Neural cell (in vitro differentiated cells): ENCODE results near the gene GOLM1. TPM values are rescaled to one million over a fixed set of nuclear protein-coding genes. Genes with fewer than 3 reads are reported as not detected.

ENCODE experiments used
- H2AFZ ChIP-seq: fragments of 200-600, 300-800 bp; sonication (generic), shearing (Covaris generic); 2 replicates; pipeline ENCODE4 v1.6.0; 2014; ENCODE audit warnings: low read depth, mild to moderate bottlenecking, antibody characterized with exemption, low read length, moderate library complexity
- H3F3A ChIP-seq: fragments of 200-600 bp; shearing (Covaris generic); 2 replicates; pipeline ENCODE4 v1.6.1; 2016; ENCODE audit warnings: mild to moderate bottlenecking, moderate library complexity, mixed read lengths, antibody characterized with exemption, low read length; ENCODE audit not compliant: insufficient read depth, poor library complexity, severe bottlenecking
- H3K27ac ChIP-seq: fragments of 200-600, 300-800 bp; sonication (generic), shearing (Covaris generic); 2 replicates; pipeline ENCODE4 v1.5.1; 2014; ENCODE audit warnings: mild to moderate bottlenecking, low read length, moderate library complexity
- H3K27me3 ChIP-seq: fragments of 300-800, 200-600 bp; sonication (generic), shearing (Covaris generic); 2 replicates; pipeline ENCODE4 v1.6.0; 2014; ENCODE audit warnings: mild to moderate bottlenecking, low read depth, low read length, moderate library complexity; ENCODE audit not compliant: insufficient read depth
- H3K36me3 ChIP-seq: fragments of 300-800, 200-600 bp; sonication (generic), shearing (Covaris generic); 2 replicates; pipeline ENCODE4 v1.5.1; 2014; ENCODE audit warnings: mild to moderate bottlenecking, antibody characterized with exemption, low read length, moderate library complexity; ENCODE audit not compliant: insufficient read depth
- H3K4me2 ChIP-seq: fragments of 300-800, 200-600 bp; sonication (generic), shearing (Covaris generic); 2 replicates; pipeline ENCODE4 v1.6.0; 2014; ENCODE audit warnings: mild to moderate bottlenecking, low read length
- H3K4me3 ChIP-seq: fragments of 300-800, 200-600 bp; sonication (generic), shearing (Covaris generic); 2 replicates; pipeline ENCODE4 v1.5.1; 2014; ENCODE audit warnings: mild to moderate bottlenecking, low read length, moderate library complexity
- H3K79me2 ChIP-seq: fragments of 200-600 bp; shearing (Covaris generic); replicated peaks from 2 replicates; pipeline ENCODE4 v1.6.0; 2014; ENCODE audit warnings: mild to moderate bottlenecking, low read length, moderate library complexity; ENCODE audit not compliant: insufficient read depth
- H3K9ac ChIP-seq: fragments of 300-800, 200-600 bp; sonication (generic), shearing (Covaris generic); 2 replicates; pipeline ENCODE4 v1.6.1; 2016; ENCODE audit warnings: mild to moderate bottlenecking, low read length, mixed read lengths
- H3K9me2 ChIP-seq: fragments of 200-600 bp; shearing (Covaris generic); 2 replicates; pipeline ENCODE4 v1.6.1; 2016; ENCODE audit warnings: mild to moderate bottlenecking, low read length, mixed read lengths; ENCODE audit not compliant: insufficient read depth
- H3K9me3 ChIP-seq: fragments of 200-600, 300-800 bp; sonication (generic), shearing (Covaris generic); 2 replicates; pipeline ENCODE4 v1.6.1; 2016; ENCODE audit warnings: mild to moderate bottlenecking, mixed run types, low read length, moderate library complexity, mixed read lengths
- H4K20me1 ChIP-seq: fragments of 200-600 bp; shearing (Covaris generic); 2 replicates; pipeline ENCODE4 v1.6.1; 2016; ENCODE audit warnings: mild to moderate bottlenecking, mixed run types; ENCODE audit not compliant: insufficient read depth
- CTCF ChIP-seq: fragments of 450-650 bp; IDR thresholded peaks from 2 replicates; pipeline ENCODE4 v1.5.1; 2014; ENCODE audit warnings: antibody characterized with exemption, mild to moderate bottlenecking, moderate library complexity; ENCODE audit not compliant: poor library complexity, severe bottlenecking
- EP300 ChIP-seq: fragments of 450-650 bp; conservative IDR thresholded peaks from 2 replicates; pipeline ENCODE4 v1.6.1; 2014; ENCODE audit warnings: antibody characterized with exemption, mild to moderate bottlenecking, moderate library complexity; ENCODE audit not compliant: poor library complexity, severe bottlenecking
- EZH2 ChIP-seq: fragments of 200-600, 300-800 bp; shearing (Covaris generic), sonication (generic); IDR thresholded peaks from 2 replicates; pipeline ENCODE4 v1.6.1; 2014; ENCODE audit warnings: antibody characterized with exemption, low read length, borderline replicate concordance, mild to moderate bottlenecking; ENCODE audit not compliant: insufficient read depth, poor library complexity, severe bottlenecking
- MXI1 ChIP-seq: fragments of 450-650 bp; conservative IDR thresholded peaks from 2 replicates; pipeline ENCODE4 v1.6.1; 2014; ENCODE audit warnings: antibody characterized with exemption, mild to moderate bottlenecking; ENCODE audit not compliant: poor library complexity, severe bottlenecking
- POLR2AphosphoS5 ChIP-seq: IDR thresholded peaks from 2 replicates; pipeline ENCODE4 v1.6.1; 2012
- RAD21 ChIP-seq: fragments of 450-650 bp; conservative IDR thresholded peaks from 2 replicates; pipeline ENCODE4 v1.6.1; 2014; ENCODE audit warnings: antibody characterized with exemption, mild to moderate bottlenecking, moderate library complexity
- REST ChIP-seq: IDR thresholded peaks from 2 replicates; pipeline ENCODE4 v1.6.1; 2012; ENCODE audit warnings: borderline replicate concordance
- SMC3 ChIP-seq: fragments of 450-650 bp; conservative IDR thresholded peaks from 2 replicates; pipeline ENCODE4 v1.6.1; 2014; ENCODE audit warnings: antibody characterized with exemption, mild to moderate bottlenecking, moderate library complexity; ENCODE audit not compliant: poor library complexity
- TAF1 ChIP-seq: IDR thresholded peaks from 2 replicates; pipeline ENCODE4 v1.6.1; 2012; ENCODE audit warnings: low read depth
- polyA plus RNA-seq: library from polyadenylated mRNA; depleted of rRNA; stranded (reverse); fragments of >200 nt; gene quantifications from 2 replicates; pipeline ENCODE4 v1.2.3, GENCODE V29; 2014

GOLM1 gene
- polyA plus RNA-seq, 1 donor from 2014 or later, result 77.4 TPM

- Histone ChIP-seq H4K20me1 (no peaks in the 10 kb centered on the region), H3F3A (no peaks in the 10 kb centered on the region), H3K27ac (no peak overlapping the region), H3K9me2 (no peaks in the 10 kb centered on the region), H3K27me3 (no peaks in the 10 kb centered on the region), H3K4me3 (no peak overlapping the region), H3K4me2 (no peak overlapping the region), H3K79me2 (no peaks in the 10 kb centered on the region), H2AFZ (no peak overlapping the region), H3K9ac (no peak overlapping the region), H3K9me3 (no peaks in the 10 kb centered on the region), H3K36me3 (no peaks in the 10 kb centered on the region)
- TF ChIP-seq EZH2 (no peak), SMC3 (no peak), MXI1 (no peak), RAD21 (no peak), CTCF (no peak), TAF1 (no peak), EP300 (no peak), REST (no peak), POLR2AphosphoS5 (no peak)
Observed at GRCh38 chr9:86039991-86040860, 59.1 kb downstream of the GOLM1 start.

GRCh38 chr9:86036555-86036954 lies 62.8 kb downstream of the GOLM1 start:
- H3K9ac ChIP-seq, result no peak overlapping the region
- H3K9me2 ChIP-seq, result no peaks in the 10 kb centered on the region
- no peaks in the 10 kb centered on the region for H3K9me3 ChIP-seq
- H3K27me3 ChIP-seq, result no peaks in the 10 kb centered on the region
- no peaks in the 10 kb centered on the region for H3K79me2 ChIP-seq
- no peak for TF ChIP-seq EP300
- no peak for TF ChIP-seq MXI1
- no peak for TF ChIP-seq SMC3
- TF ChIP-seq EZH2, result no peak
- no peak overlapping the region for H3K4me3 ChIP-seq
- no peak overlapping the region for H3K27ac ChIP-seq
- no peak overlapping the region for H2AFZ ChIP-seq
- H3K36me3 ChIP-seq, result no peaks in the 10 kb centered on the region
- no peaks in the 10 kb centered on the region for H3F3A ChIP-seq
- no peaks in the 10 kb centered on the region for H4K20me1 ChIP-seq
- H3K4me2 ChIP-seq, result no peak overlapping the region
